Neuron (in vitro differentiated cells): ENCODE results near the gene ARID5B.

Source experiments
- H2AFZ ChIP-seq: one replicate; pipeline ENCODE4 v1.6.1; 2013; ENCODE audit warnings: low read depth, mild to moderate bottlenecking, inconsistent platforms, low read length, moderate library complexity
- H3K27me3 ChIP-seq: one replicate; pipeline ENCODE4 v1.6.1; 2013; ENCODE audit warnings: low read length; ENCODE audit not compliant: insufficient read depth
- H3K36me3 ChIP-seq: one replicate; pipeline ENCODE4 v1.6.1; 2013; ENCODE audit warnings: low read length; ENCODE audit not compliant: insufficient read depth
- H3K4me1 ChIP-seq: one replicate; pipeline ENCODE4 v1.6.1; 2013; ENCODE audit warnings: low read length; ENCODE audit not compliant: insufficient read depth
- H3K4me3 ChIP-seq: 2 replicates; pipeline ENCODE4 v1.5.1; 2013; ENCODE audit warnings: mild to moderate bottlenecking, low read length, moderate library complexity
- H3K9me3 ChIP-seq: one replicate; pipeline ENCODE4 v1.6.1; 2013; ENCODE audit warnings: low read length

ARID5B gene

DNA sequence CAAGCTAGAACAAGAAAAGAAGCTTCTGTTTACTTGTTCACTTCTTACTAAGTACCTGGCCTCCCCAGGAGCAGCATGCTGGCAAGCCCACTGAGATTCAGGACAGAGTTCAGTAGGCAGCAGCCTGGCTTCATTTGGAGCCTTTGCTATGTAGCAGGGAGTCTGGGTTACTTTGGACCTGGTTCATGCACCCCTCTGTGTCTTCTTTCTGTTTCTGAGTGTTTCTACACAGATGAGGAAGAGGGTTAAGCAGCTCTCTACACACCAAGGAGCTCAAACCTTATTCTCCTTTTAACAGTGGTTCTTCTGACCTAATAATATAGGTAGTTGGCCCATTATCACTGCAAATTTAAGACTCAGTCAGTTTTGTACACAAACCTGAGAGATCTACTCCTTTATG lies 152.9 kb downstream of the ARID5B start:
- Histone ChIP-seq H3K36me3 (peaks cover 60% of the 10 kb centered on the region), H3K4me1 (peaks cover 24% of the 10 kb centered on the region), H3K27me3 (no peaks in the 10 kb centered on the region), H3K9me3 (no peaks in the 10 kb centered on the region), H3K4me3 (no peak overlapping the region), H2AFZ (no peak overlapping the region)

GRCh38 chr10:62054830-62055229 lies 153.3 kb downstream of the ARID5B start:
- H2AFZ ChIP-seq, result no peak overlapping the region
- no peaks in the 10 kb centered on the region for H3K27me3 ChIP-seq
- H3K9me3 ChIP-seq, result no peaks in the 10 kb centered on the region
- H3K4me1 ChIP-seq, result peaks cover 22% of the 10 kb centered on the region
- H3K36me3 ChIP-seq, result peaks cover 64% of the 10 kb centered on the region
- H3K4me3 ChIP-seq, result no peak overlapping the region

- Histone ChIP-seq H3K9me3 (peaks cover 2% of the 10 kb centered on the region), H3K36me3 (peaks cover 77% of the 10 kb centered on the region), H3K27me3 (no peaks in the 10 kb centered on the region), H3K4me1 (peaks cover 12% of the 10 kb centered on the region), H3K4me3 (no peak overlapping the region), H2AFZ (no peak overlapping the region)
Observed at GRCh38 chr10:62056219-62056618, 154.7 kb downstream of the ARID5B start.

- Histone ChIP-seq H3K9me3 (peaks cover 4% of the 10 kb centered on the region), H3K4me3 (no peak overlapping the region), H3K36me3 (peaks cover 82% of the 10 kb centered on the region)
Observed at GRCh38 chr10:62056698-62057097, 155.2 kb downstream of the ARID5B start.

GRCh38 chr10:62057359-62057758 lies 155.9 kb downstream of the ARID5B start:
- H3K36me3 ChIP-seq, result peaks cover 80% of the 10 kb centered on the region
- peaks cover 4% of the 10 kb centered on the region for H3K9me3 ChIP-seq
- peaks cover under 1% of the 10 kb centered on the region for H3K4me1 ChIP-seq
- H2AFZ ChIP-seq, result no peak overlapping the region
- H3K4me3 ChIP-seq, result no peak overlapping the region
- H3K27me3 ChIP-seq, result no peaks in the 10 kb centered on the region

More at GRCh38 chr10:62056698-62057097, 155.2 kb downstream of the ARID5B start:
- Histone ChIP-seq H3K4me1 (peaks cover 7% of the 10 kb centered on the region), H2AFZ (no peak overlapping the region), H3K27me3 (no peaks in the 10 kb centered on the region)

- no peak overlapping the region for H2AFZ ChIP-seq
- H3K27me3 ChIP-seq, result no peaks in the 10 kb centered on the region
- peaks cover 4% of the 10 kb centered on the region for H3K9me3 ChIP-seq
- no peaks in the 10 kb centered on the region for H3K4me1 ChIP-seq
- H3K4me3 ChIP-seq, result no peak overlapping the region
- peaks cover 77% of the 10 kb centered on the region for H3K36me3 ChIP-seq
Observed at GRCh38 chr10:62057850-62058249, 156.4 kb downstream of the ARID5B start.

GRCh38 chr10:62058476-62058875 lies 157.0 kb downstream of the ARID5B start:
- Histone ChIP-seq H3K9me3 (peaks cover 4% of the 10 kb centered on the region), H3K27me3 (no peaks in the 10 kb centered on the region), H3K36me3 (peaks cover 70% of the 10 kb centered on the region), H3K4me1 (no peaks in the 10 kb centered on the region), H2AFZ (no peak overlapping the region), H3K4me3 (no peak overlapping the region)

DNA sequence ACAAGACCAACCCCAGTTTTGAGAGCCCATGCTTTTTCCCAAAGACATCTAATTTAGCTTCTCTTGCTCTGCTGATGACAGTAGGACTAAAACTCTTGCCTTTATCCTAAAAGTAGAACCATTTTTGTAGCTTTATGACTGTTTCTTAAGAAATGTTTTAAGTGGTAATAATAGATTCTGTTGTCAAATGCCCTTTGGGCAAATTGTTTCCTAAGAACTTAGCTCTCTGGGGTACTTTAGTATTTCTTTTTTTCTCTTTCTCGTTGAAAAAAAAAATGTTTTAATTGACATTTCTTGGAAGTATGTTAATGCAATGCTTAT lies 157.4 kb downstream of the ARID5B start:
- Histone ChIP-seq H3K4me1 (no peaks in the 10 kb centered on the region), H3K27me3 (no peaks in the 10 kb centered on the region), H3K4me3 (no peak overlapping the region), H2AFZ (no peak overlapping the region), H3K36me3 (peaks cover 67% of the 10 kb centered on the region), H3K9me3 (peaks cover 4% of the 10 kb centered on the region)

DNA sequence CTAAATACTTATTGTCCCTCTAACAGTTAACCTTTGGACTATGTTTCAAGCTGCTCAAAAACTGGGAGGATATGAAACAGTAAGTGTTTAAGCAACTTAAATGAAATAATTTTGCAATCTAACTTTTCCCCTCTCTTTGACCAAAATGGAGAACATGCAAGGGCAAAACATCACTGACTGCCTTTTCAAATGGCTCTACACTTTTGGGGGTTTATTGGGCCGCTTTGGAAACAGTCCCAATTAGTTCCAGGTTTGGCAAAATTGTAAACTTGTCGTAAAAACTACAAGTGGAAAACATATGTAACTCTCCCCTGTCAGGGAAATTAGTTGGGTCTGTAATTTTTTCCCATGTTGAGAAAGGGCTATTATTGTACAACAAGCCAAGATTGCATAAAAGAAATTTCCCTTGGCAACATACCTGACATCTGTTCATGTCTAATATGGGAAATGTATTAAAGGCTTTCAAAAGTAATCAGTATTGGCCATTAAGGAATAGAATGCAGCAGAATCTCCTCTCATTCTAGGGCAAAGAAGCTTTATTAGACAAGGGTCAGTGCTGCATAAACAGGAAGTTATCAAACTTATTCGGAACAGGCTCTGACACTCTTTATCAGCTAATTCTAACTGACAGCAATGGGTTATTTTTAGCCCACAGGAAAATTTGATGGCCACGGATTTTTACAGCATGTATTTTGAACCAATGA lies 157.9 kb downstream of the ARID5B start:
- H3K9me3 ChIP-seq, result peaks cover 4% of the 10 kb centered on the region
- H3K36me3 ChIP-seq, result peaks cover 63% of the 10 kb centered on the region
- no peaks in the 10 kb centered on the region for H3K4me1 ChIP-seq
- H3K4me3 ChIP-seq, result no peak overlapping the region
- H3K27me3 ChIP-seq, result no peaks in the 10 kb centered on the region
- H2AFZ ChIP-seq, result no peak overlapping the region

DNA sequence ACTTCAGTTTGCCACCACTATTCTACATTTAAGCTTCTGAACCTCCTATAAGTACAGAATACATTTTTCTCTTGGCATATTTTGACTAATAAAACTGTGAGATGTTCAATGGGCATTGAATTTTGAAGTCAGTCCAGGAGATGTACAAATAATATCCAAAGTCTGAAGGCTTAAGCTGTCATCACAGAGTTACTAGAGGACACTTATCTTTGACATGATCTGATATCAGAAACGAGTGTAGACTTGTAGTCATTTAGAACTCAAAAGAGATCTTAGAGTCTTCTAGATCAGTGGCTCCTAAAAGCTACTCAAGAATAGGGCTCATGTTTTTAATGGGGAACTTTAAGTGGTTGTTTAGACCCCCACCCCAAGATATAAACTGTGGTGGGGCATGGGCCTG lies 160.5 kb downstream of the ARID5B start:
- Histone ChIP-seq H3K4me1 (no peaks in the 10 kb centered on the region), H3K27me3 (no peaks in the 10 kb centered on the region), H3K9me3 (peaks cover 4% of the 10 kb centered on the region), H3K4me3 (no peak overlapping the region), H2AFZ (no peak overlapping the region), H3K36me3 (peaks cover 59% of the 10 kb centered on the region)

DNA sequence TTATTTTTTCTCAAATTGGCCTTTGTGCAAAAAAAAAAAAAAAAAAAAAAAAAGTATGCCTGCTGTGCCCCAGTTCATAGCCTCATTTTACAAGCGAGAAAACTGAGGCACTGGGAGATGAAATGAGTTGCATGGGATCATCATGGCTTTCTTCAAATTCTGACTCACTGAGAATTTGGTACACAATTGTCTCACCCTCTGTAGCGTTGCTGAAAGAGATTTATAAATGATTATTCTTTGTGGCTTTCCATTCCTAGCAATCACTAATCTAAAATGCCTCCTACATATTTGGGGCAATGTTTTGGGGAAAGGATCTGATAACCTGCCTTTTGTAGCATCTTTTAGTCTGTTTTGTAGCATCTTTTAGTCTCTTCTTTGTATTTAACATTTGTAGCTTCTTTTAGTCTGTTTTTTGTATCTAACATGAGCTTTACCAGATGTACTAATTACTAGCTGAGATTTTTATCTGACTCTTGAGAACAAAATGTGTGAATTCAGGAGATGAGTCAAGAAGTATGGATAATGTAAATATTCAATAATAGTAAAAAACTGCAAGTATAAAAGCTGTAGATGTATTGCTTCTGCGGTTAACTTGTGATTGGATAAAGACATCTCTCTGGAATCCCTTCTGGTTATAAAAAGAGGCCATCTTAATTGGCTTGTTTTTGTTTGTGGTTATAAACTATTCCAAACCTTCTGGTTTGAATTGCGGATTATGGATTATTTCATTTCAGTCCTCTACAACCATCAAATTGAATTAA lies 161.4 kb downstream of the ARID5B start:
- Histone ChIP-seq H2AFZ (no peak overlapping the region), H3K4me3 (no peak overlapping the region), H3K27me3 (no peaks in the 10 kb centered on the region), H3K9me3 (peaks cover 4% of the 10 kb centered on the region), H3K36me3 (peaks cover 51% of the 10 kb centered on the region), H3K4me1 (no peaks in the 10 kb centered on the region)

DNA sequence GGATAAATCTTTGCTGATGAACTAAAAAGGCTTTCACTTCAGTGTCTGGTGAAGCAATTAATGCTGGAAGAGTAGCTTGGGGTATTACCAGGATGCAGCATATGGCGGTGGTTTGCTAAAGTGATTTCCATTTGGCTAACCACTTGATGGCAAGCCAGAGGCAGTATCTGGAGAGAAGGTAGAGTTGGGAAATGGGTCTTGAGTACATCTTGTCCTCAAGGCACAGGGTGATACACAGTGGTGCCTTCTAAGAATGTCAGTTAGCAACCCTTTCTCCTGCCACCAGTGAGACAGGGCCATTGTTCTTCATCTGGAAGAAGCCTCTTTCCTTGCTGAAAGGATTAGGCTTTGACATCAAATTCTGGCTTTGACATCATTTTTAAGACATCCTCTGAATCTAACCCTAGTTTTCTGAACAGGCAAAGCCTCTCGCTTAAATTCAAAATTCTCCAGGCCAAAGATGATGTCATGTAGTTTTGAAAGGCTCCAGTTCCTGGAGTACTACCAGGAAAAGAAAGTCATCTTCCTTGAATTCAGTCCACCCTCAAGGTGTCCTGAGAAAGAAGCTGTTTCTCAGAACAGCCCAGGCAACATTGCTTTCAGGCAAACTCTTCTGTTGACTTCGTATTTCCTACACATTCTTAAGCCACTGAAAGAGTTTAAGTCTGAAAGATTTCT lies 162.4 kb downstream of the ARID5B start:
- no peak overlapping the region for H2AFZ ChIP-seq
- H3K9me3 ChIP-seq, result peaks cover 4% of the 10 kb centered on the region
- peaks cover 41% of the 10 kb centered on the region for H3K36me3 ChIP-seq
- no peaks in the 10 kb centered on the region for H3K27me3 ChIP-seq
- H3K4me1 ChIP-seq, result no peaks in the 10 kb centered on the region
- no peak overlapping the region for H3K4me3 ChIP-seq

DNA sequence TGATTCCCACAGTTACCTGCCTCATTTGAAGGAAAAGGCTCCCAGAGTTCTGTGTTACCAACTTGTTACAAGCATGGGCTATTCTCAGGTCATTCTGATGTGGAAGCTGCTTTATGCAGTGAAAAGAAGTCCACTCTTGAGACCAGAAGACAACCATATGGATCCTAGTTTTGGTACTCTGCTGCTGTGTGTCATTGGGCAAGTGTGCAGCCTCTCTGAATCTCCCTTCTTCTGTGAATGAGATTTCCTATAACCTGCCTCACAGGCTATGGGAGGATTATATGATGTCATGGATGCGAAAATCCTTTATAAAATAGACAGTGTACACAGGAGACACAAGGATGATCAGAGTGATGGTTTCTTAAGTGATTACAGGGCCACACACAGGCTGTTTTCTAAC lies 166.1 kb downstream of the ARID5B start:
- no peak overlapping the region for H3K4me3 ChIP-seq
- no peaks in the 10 kb centered on the region for H3K4me1 ChIP-seq
- H3K36me3 ChIP-seq, result peaks cover 27% of the 10 kb centered on the region
- H3K27me3 ChIP-seq, result no peaks in the 10 kb centered on the region
- H3K9me3 ChIP-seq, result no peaks in the 10 kb centered on the region
- no peak overlapping the region for H2AFZ ChIP-seq
